ENCODE data around the gene INO80. TPM values are rescaled to one million over a fixed set of nuclear protein-coding genes. Genes with fewer than 3 reads are reported as not detected.

The INO80 gene
- total RNA-seq, 2 experiments from 2014 or later: 31.7 to 35.1 TPM

DNA sequence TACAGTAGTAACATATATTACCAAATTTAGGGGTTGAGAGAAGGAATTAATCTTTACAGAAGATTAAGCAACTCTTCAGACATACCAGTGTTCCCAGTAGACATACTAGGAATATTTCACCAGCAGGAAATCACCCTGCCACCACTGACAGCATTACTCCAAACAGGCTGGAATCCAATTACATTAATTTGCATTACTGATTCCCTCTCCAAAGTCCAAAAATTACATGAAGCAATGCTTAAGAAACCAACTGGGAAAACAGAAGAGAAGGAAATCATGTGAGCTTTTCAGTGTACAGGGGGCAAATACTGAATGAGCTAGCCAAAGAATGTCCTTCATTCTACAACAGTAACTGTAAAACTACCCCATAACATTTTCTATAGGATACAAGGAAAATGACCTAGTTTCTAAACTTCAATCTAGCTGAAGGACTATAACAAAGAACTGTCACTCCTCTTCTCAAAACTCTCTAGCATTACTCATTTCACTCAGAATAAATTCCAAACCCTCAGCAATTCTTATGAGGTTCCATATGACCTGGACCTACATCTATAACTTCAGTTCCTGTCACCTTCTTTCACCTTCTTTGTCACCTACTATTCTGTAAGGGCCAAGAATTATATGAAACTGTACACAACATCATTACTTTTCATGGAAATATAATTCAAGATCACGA, 72.7 kb downstream of the INO80 start:
- no peak overlapping the region for H3K4me3 ChIP-seq (ENCODE audit: low read depth, low read length, poor library complexity, severe bottlenecking)
- no peak overlapping the region for H3K27ac ChIP-seq (ENCODE audit: low read depth, low read length, poor library complexity, severe bottlenecking)
- no peak overlapping the region for H2AFZ ChIP-seq (ENCODE audit: low read length)
- no peaks in the 10 kb centered on the region for H3K4me1 ChIP-seq (ENCODE audit: insufficient read depth, low read length, poor library complexity, severe bottlenecking)
- TF ChIP-seq, protein P1, sequence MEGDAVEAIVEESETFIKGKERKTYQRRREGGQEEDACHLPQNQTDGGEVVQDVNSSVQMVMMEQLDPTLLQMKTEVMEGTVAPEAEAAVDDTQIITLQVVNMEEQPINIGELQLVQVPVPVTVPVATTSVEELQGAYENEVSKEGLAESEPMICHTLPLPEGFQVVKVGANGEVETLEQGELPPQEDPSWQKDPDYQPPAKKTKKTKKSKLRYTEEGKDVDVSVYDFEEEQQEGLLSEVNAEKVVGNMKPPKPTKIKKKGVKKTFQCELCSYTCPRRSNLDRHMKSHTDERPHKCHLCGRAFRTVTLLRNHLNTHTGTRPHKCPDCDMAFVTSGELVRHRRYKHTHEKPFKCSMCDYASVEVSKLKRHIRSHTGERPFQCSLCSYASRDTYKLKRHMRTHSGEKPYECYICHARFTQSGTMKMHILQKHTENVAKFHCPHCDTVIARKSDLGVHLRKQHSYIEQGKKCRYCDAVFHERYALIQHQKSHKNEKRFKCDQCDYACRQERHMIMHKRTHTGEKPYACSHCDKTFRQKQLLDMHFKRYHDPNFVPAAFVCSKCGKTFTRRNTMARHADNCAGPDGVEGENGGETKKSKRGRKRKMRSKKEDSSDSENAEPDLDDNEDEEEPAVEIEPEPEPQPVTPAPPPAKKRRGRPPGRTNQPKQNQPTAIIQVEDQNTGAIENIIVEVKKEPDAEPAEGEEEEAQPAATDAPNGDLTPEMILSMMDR (conservative IDR thresholded peaks at IDR 0.05; ENCODE audit: low read length): no peak
- TF ChIP-seq EZH2phosphoT487 (IDR thresholded peaks at IDR 0.05; ENCODE audit: borderline replicate concordance, low read depth, low read length): no peak
- no peaks in the 10 kb centered on the region for H3K79me2 ChIP-seq (ENCODE audit: insufficient read depth, low read depth, low read length)
- no peak for DNase-seq (ENCODE audit: low spot score)
- POLR2A ChIA-PET: interaction anchor here (0.7 kb wide), 1 partner anchor 92 kb away, joined by 5 read pairs; no protein-coding TSS in a partner anchor
- peaks cover 90% of the 10 kb centered on the region for H3K36me3 ChIP-seq (ENCODE audit: insufficient read depth, low read length)
- CTCF ChIA-PET (ENCODE audit: unreplicated experiment): no interaction called here
- no TSS peak for BruUV-seq (replicated peaks)
- no peaks in the 10 kb centered on the region for H3K9me3 ChIP-seq (ENCODE audit: low read length)
- intact Hi-C loops (cut with micrococcal nuclease; ENCODE audit: unreplicated experiment): no loop called here
- H3K4me2 ChIP-seq (ENCODE audit: low read length): no peak overlapping the region
- no peaks in the 10 kb centered on the region for H4K20me1 ChIP-seq (ENCODE audit: insufficient read depth, low read length)
- no peaks in the 10 kb centered on the region for H3K9me2 ChIP-seq (ENCODE audit: insufficient read depth, low read length)

DNA sequence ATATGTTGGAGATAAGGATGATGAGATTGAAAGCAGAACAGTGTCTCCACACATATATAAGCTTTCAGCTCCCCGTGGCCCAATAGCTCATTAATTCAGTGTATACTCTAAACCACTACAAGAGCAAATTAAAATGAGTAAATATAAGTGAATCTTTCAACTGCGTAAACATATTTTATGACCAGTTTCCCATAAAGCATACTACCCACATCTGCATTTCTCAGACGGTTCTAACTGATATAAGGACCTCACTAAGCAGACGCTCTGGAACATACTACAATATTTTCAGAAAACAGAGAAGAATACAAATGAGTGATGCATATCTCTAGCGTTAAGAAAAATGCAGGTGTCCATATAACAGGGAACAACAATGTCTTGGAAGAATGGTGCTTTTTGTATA, 73.2 kb downstream of the INO80 start:
- H3K4me1 ChIP-seq (ENCODE audit: insufficient read depth, low read length, poor library complexity, severe bottlenecking): no peaks in the 10 kb centered on the region
- POLR2A ChIA-PET: no interaction called here
- no TSS peak for BruUV-seq (replicated peaks)
- intact Hi-C loops (cut with micrococcal nuclease; ENCODE audit: unreplicated experiment): no loop called here
- H3K9me2 ChIP-seq (ENCODE audit: insufficient read depth, low read length): no peaks in the 10 kb centered on the region
- DNase-seq (ENCODE audit: low spot score): no peak
- no peaks in the 10 kb centered on the region for H3K9me3 ChIP-seq (ENCODE audit: low read length)
- peaks cover 85% of the 10 kb centered on the region for H3K36me3 ChIP-seq (ENCODE audit: insufficient read depth, low read length)
- no peak overlapping the region for H2AFZ ChIP-seq (ENCODE audit: low read length)
- CTCF ChIA-PET (ENCODE audit: unreplicated experiment): no interaction called here
- TF ChIP-seq, protein P1 (conservative IDR thresholded peaks at IDR 0.05; ENCODE audit: low read length): no peak
- TF ChIP-seq EZH2phosphoT487 (IDR thresholded peaks at IDR 0.05; ENCODE audit: borderline replicate concordance, low read depth, low read length): no peak
- no peak overlapping the region for H3K27ac ChIP-seq (ENCODE audit: low read depth, low read length, poor library complexity, severe bottlenecking)
- no peaks in the 10 kb centered on the region for H3K79me2 ChIP-seq (ENCODE audit: insufficient read depth, low read depth, low read length)
- H3K4me2 ChIP-seq (ENCODE audit: low read length): no peak overlapping the region
- no peaks in the 10 kb centered on the region for H4K20me1 ChIP-seq (ENCODE audit: insufficient read depth, low read length)
- H3K4me3 ChIP-seq (ENCODE audit: low read depth, low read length, poor library complexity, severe bottlenecking): no peak overlapping the region

DNA sequence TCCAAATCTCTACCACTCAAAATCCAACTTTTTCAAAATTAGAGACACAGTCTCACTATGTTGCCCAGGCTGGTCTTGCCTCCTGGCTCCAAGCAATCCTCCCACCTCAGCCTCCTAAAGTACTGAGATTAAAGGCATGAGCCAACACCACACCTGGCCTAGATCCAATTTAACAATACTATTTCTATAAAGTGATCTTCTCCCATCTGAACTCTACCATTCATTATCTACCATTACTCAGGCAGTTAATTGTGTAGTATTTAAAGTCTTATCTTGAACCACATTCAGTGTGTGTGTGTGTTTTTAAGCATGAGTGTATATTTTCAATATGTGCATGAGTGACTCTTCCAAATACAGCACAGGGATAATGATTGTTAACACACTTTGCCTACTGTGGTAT, 77.0 kb downstream of the INO80 start:
- ChIA-PET CTCF (ENCODE audit: unreplicated experiment) (no interaction called here), POLR2A (no interaction called here)
- Histone ChIP-seq H3K4me1 (ENCODE audit: insufficient read depth, low read length, poor library complexity, severe bottlenecking) (no peaks in the 10 kb centered on the region), H3K79me2 (ENCODE audit: insufficient read depth, low read depth, low read length) (no peaks in the 10 kb centered on the region), H4K20me1 (ENCODE audit: insufficient read depth, low read length) (no peaks in the 10 kb centered on the region), H3K9me2 (ENCODE audit: insufficient read depth, low read length) (no peaks in the 10 kb centered on the region), H3K36me3 (ENCODE audit: insufficient read depth, low read length) (peaks cover 63% of the 10 kb centered on the region), H3K27ac (ENCODE audit: low read depth, low read length, poor library complexity, severe bottlenecking) (no peak overlapping the region), H3K4me2 (ENCODE audit: low read length) (no peak overlapping the region), H3K4me3 (ENCODE audit: low read depth, low read length, poor library complexity, severe bottlenecking) (no peak overlapping the region), H2AFZ (ENCODE audit: low read length) (no peak overlapping the region), H3K9me3 (ENCODE audit: low read length) (no peaks in the 10 kb centered on the region)
- DNase-seq (ENCODE audit: low spot score): no peak
- intact Hi-C loops (cut with micrococcal nuclease; ENCODE audit: unreplicated experiment): no loop called here
- BruUV-seq (replicated peaks): no TSS peak
- no peak for TF ChIP-seq EZH2phosphoT487 (IDR thresholded peaks at IDR 0.05; ENCODE audit: borderline replicate concordance, low read depth, low read length)
- TF ChIP-seq, protein P1 (conservative IDR thresholded peaks at IDR 0.05; ENCODE audit: low read length): no peak

Measured in OCI-LY7 (cell line).